ENCODE measurements around the gene BAHD1.

BAHD1 gene

GRCh38 chr15:40489274-40490175, 48.8 kb downstream of the BAHD1 start:
- no peak for DNase-seq (ENCODE audit: low read depth in 4 of 4, low spot score in 1 of 4)

- peak in 3 of 4 experiments; percentile 26 to 47 (median 44) for DNase-seq (ENCODE audit: low read depth in 4 of 4, low spot score in 1 of 4)
These were observed 52.5 kb downstream of the BAHD1 start for GRCh38 chr15:40493089-40493840.

- no peak for DNase-seq (ENCODE audit: low read depth in 4 of 4, low spot score in 1 of 4)
These were observed 54.8 kb downstream of the BAHD1 start for GRCh38 chr15:40495516-40495915.

GRCh38 chr15:40498418-40498817, 57.7 kb downstream of the BAHD1 start:
- DNase-seq (ENCODE audit: low read depth in 4 of 4, low spot score in 1 of 4): no peak

- no peak for DNase-seq (ENCODE audit: low read depth in 4 of 4, low spot score in 1 of 4)
These were observed 58.1 kb downstream of the BAHD1 start for GRCh38 chr15:40498891-40499290.

- DNase-seq (ENCODE audit: low read depth in 4 of 4, low spot score in 1 of 4): no peak
These were observed 59.2 kb downstream of the BAHD1 start for GRCh38 chr15:40499931-40500330.

GRCh38 chr15:40500568-40501330, 60.0 kb downstream of the BAHD1 start:
- DNase-seq (ENCODE audit: low read depth in 4 of 4, low spot score in 1 of 4): no peak

GRCh38 chr15:40501487-40501886, 60.7 kb downstream of the BAHD1 start:
- DNase-seq (ENCODE audit: low read depth in 4 of 4, low spot score in 1 of 4): no peak

GRCh38 chr15:40506964-40507571, 66.3 kb downstream of the BAHD1 start:
- DNase-seq (ENCODE audit: low read depth in 4 of 4, low spot score in 1 of 4): peak; percentile 25 to 57 (median 46)

GRCh38 chr15:40508216-40508615, 67.5 kb downstream of the BAHD1 start:
- no peak for DNase-seq (ENCODE audit: low read depth in 4 of 4, low spot score in 1 of 4)

- no peak for DNase-seq (ENCODE audit: low read depth in 4 of 4, low spot score in 1 of 4)
These were observed 69.4 kb downstream of the BAHD1 start for GRCh38 chr15:40510201-40510600.

GRCh38 chr15:40511093-40511471, 70.3 kb downstream of the BAHD1 start:
- no peak for DNase-seq (ENCODE audit: low read depth in 4 of 4, low spot score in 1 of 4)

- no peak for DNase-seq (ENCODE audit: low read depth in 4 of 4, low spot score in 1 of 4)
These were observed 70.8 kb downstream of the BAHD1 start for GRCh38 chr15:40511472-40512133.

GRCh38 chr15:40512440-40512839, 71.7 kb downstream of the BAHD1 start:
- no peak for DNase-seq (ENCODE audit: low read depth in 4 of 4, low spot score in 1 of 4)

GRCh38 chr15:40513609-40514008, 72.9 kb downstream of the BAHD1 start:
- DNase-seq (ENCODE audit: low read depth in 4 of 4, low spot score in 1 of 4): no peak

GRCh38 chr15:40516322-40516721, 75.6 kb downstream of the BAHD1 start:
- no peak for DNase-seq (ENCODE audit: low read depth in 4 of 4, low spot score in 1 of 4)

Measured in stimulated activated CD4-positive, alpha-beta T cell treated with anti-CD3 and anti-CD28 coated beads, Interleukin-1b, Interleukin-23, amount 100 ng/mL, for 24 hours (primary cell).